Activated naive CD8-positive, alpha-beta T cell treated with anti-CD3 and anti-CD28 coated beads, Interleukin-2, amount 50 U/mL, for 24 hours (primary cell): ENCODE measurements around the gene MLPH.

Experiments
- ATAC-seq: fragments of 150-1000 bp; cut with Tn5 transposase; one replicate; pipeline ENCODE4 v1.10.0; 2021
- DNase-seq: peaks from one replicate; pipeline ENCODE4 v3.0.0; 2021
- H3K27ac Mint-ChIP-seq: one replicate; pipeline ENCODE4 v1.8.0; 2021; ENCODE audit warnings: mild to moderate bottlenecking, mixed read lengths
- H3K27me3 Mint-ChIP-seq: one replicate; pipeline ENCODE4 v1.8.0; 2021; ENCODE audit warnings: mixed read lengths
- H3K36me3 Mint-ChIP-seq: one replicate; pipeline ENCODE4 v1.8.0; 2021; ENCODE audit warnings: low read depth, mixed read lengths
- H3K4me1 Mint-ChIP-seq: one replicate; pipeline ENCODE4 v1.8.0; 2021; ENCODE audit warnings: mixed read lengths
- H3K4me3 Mint-ChIP-seq: one replicate; pipeline ENCODE4 v1.8.0; 2021; ENCODE audit warnings: mild to moderate bottlenecking, moderate library complexity, mixed read lengths
- H3K9me3 Mint-ChIP-seq: one replicate; pipeline ENCODE4 v1.8.0; 2021; ENCODE audit warnings: mixed read lengths

Gene MLPH

DNA sequence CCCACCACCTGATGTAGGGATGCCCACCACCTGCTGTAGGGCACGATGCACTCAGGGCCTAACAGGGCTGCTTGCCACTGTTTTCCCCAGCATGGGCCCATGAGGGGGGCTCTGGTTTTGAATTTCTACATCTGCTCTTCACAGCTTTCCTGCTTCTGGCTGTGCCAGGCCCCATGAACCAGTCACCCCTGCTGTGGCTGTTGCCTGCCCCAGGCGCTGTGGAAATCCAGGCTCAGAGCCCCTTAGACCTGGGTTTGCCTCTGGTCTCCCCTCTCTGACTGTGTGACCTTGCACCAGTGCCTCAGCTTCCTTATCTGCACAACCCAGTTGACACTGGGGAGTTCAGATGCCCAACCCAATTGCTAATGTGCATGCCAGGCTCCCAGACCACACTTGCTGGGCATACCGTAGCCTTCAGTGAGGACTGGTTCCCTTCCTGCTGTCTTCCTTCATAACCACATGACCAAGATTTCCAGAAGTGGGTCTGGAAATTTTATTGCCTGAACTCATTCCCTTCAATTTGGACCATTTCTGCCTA is 6.0 kb upstream of the MLPH start:
- H3K4me1 Mint-ChIP-seq, result peaks cover 2% of the 10 kb centered on the region
- H3K9me3 Mint-ChIP-seq, result no peaks in the 10 kb centered on the region
- DNase-seq, result no peak
- no peaks in the 10 kb centered on the region for H3K36me3 Mint-ChIP-seq
- H3K27me3 Mint-ChIP-seq, result peaks cover 50% of the 10 kb centered on the region
- H3K4me3 Mint-ChIP-seq, result no peak overlapping the region
- H3K27ac Mint-ChIP-seq, result no peak overlapping the region
- ATAC-seq, result no peak

DNA sequence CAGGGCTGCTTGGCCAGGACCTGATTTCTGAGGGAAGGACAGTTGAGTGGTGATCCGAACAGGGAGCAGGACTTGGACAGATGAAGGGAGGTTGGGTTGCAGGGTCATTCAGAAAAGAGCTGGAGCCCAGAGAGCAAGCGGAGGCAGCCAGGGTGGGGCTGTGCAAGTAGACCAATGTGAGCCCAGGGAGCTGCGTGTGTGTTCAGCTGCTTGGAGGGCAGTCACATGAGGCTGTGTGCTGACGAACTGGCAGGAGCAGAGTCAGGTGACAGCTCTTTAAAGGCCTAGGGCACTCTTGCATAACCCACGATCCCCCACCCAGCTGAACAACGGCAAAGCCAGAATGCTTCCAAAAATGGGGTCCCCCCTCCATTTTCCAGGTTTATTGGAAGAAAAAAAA is 4.6 kb upstream of the MLPH start:
- Mint-ChIP-seq H3K36me3 (no peaks in the 10 kb centered on the region), H3K4me1 (no peaks in the 10 kb centered on the region), H3K4me3 (no peak overlapping the region), H3K27ac (no peak overlapping the region), H3K9me3 (no peaks in the 10 kb centered on the region), H3K27me3 (peaks cover 47% of the 10 kb centered on the region)
- no peak for ATAC-seq
- DNase-seq, result no peak

DNA sequence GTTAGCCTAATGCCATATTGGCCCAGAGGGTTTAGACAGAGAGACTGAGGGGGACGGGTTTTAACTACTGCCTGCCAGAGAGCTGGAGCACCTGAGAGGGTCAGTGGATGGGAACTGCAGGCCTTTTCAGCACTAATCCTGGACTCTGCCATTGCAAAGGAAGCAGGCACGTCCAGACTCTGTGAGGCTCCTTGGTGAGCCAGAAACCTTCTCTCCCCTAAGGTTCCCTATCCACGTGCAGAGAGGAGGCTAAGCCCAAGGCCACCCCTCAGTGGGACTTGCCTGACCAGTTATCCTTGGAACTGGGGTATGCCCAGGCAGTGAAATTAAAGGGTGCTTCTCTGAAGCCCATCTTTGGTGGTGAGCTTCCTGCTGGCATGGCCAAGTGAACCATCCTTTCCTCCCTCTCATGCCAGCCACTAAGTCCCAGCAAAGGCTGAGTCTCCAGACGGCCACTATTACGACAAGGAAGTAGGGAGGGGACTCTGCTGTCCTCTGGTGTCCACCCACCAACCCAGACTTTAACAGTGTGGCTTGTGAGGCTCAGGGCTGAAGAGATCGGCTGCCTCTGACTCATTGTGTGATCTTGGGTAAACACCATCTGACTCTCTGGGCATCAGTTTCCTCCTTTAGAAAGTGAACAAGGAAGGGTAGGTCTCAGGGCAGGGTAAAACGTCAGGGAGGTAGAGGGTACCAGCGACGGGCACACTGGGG is 3.9 kb upstream of the MLPH start:
- no peak overlapping the region for H3K27ac Mint-ChIP-seq
- ATAC-seq (no peak), DNase-seq (no peak)
- peaks cover 48% of the 10 kb centered on the region for H3K27me3 Mint-ChIP-seq
- H3K9me3 Mint-ChIP-seq, result no peaks in the 10 kb centered on the region
- no peaks in the 10 kb centered on the region for H3K4me1 Mint-ChIP-seq
- no peaks in the 10 kb centered on the region for H3K36me3 Mint-ChIP-seq
- H3K4me3 Mint-ChIP-seq, result no peak overlapping the region

DNA sequence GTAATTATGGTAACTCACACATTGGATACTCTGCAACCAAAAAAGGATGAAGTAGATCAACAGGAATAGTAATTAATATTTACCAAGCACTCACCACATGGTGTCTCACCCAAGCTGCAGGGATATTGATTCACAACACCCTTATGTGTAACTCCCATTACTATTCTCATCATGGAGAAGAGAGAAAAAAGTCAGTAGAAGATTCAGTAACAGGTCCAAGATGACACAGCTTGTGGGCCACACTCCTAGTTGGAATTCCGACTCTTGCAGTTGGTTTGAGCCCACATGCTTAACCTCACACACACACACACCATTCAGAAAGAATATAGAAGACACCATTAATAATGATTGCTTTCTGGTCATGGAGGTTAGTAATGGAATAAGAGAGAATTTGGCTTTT is 1.7 kb upstream of the MLPH start:
- H3K4me1 Mint-ChIP-seq, result no peaks in the 10 kb centered on the region
- H3K27ac Mint-ChIP-seq, result no peak overlapping the region
- H3K36me3 Mint-ChIP-seq, result no peaks in the 10 kb centered on the region
- peaks cover 63% of the 10 kb centered on the region for H3K27me3 Mint-ChIP-seq
- no peak for ATAC-seq
- DNase-seq, result no peak
- no peaks in the 10 kb centered on the region for H3K9me3 Mint-ChIP-seq
- H3K4me3 Mint-ChIP-seq, result no peak overlapping the region

DNA sequence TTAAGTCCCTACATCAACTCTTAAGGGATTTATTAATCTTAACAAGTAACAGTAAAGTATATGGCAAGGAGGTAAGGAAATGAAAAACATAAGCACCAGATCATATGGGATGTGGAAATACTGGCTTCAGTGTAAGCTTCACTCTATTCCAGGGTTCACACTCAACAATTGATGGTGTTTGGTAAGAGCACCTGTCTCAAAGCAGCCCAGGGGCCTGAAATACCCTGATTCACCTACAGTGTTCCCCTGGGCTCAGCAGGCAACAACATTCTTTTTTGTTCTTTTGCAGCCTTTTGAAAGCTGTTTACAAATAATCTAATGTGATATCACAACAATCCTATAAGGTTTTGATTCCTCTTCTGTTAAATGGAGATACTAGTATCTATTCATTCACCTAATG is 1.2 kb upstream of the MLPH start:
- no peaks in the 10 kb centered on the region for H3K4me1 Mint-ChIP-seq
- no peak overlapping the region for H3K4me3 Mint-ChIP-seq
- no peak overlapping the region for H3K27ac Mint-ChIP-seq
- H3K27me3 Mint-ChIP-seq, result peaks cover 61% of the 10 kb centered on the region
- ATAC-seq, result no peak
- H3K36me3 Mint-ChIP-seq, result no peaks in the 10 kb centered on the region
- no peak for DNase-seq
- peaks cover 4% of the 10 kb centered on the region for H3K9me3 Mint-ChIP-seq

DNA sequence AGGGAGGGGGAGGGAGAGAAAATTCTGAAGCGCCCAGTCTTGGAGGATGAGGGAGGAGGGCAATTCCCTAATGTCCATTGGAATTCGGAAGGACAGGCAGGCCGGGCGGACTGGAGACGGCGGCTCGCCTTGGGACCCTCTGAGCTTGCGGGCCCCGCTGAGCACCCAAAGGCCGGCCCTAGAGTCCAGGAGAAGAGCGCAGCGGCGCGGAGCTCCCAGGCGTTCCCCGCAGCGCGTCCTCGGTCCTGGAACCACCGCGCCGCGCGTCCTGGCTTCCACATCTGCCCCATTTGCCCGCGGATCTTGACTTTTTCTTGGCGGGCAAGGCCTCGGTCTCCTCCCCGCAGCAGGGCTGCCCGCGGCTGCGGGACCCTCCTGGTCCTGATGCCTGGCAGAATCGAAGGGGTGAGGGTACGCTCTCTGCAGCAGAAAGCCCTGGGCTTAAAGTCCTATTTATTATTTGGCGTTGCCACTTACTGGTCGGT is 675 bp upstream of the MLPH start:
- Mint-ChIP-seq H3K36me3 (peaks cover under 1% of the 10 kb centered on the region), H3K4me3 (no peak overlapping the region), H3K27me3 (peaks cover 61% of the 10 kb centered on the region), H3K9me3 (peaks cover 9% of the 10 kb centered on the region), H3K4me1 (no peaks in the 10 kb centered on the region), H3K27ac (no peak overlapping the region)
- ATAC-seq, result no peak
- DNase-seq, result no peak

DNA sequence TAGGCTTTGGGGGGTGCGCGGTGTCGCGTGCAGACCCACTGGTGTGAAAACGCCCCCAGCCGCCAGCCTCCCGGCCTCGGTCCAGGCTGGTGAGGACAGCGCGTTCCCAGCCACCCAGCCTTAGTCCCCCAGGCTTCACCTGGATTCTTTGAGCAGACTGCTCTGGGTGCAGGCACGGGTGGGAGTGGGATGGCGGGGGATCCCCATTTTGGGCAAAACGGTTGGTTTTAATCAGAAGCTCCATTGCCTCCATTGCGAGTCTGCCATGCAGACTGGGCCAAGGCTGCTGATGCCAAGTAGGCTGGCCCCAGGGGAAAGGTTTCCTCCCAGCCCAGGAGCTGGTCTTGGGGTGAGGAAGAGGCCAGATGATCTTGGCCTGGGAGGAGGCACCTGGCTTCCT is 445 bp downstream of the MLPH start:
- peaks cover 17% of the 10 kb centered on the region for H3K9me3 Mint-ChIP-seq
- no peaks in the 10 kb centered on the region for H3K4me1 Mint-ChIP-seq
- no peak for DNase-seq
- H3K36me3 Mint-ChIP-seq, result peaks cover 7% of the 10 kb centered on the region
- no peak overlapping the region for H3K27ac Mint-ChIP-seq
- peaks cover 61% of the 10 kb centered on the region for H3K27me3 Mint-ChIP-seq
- ATAC-seq, result no peak
- no peak overlapping the region for H3K4me3 Mint-ChIP-seq

DNA sequence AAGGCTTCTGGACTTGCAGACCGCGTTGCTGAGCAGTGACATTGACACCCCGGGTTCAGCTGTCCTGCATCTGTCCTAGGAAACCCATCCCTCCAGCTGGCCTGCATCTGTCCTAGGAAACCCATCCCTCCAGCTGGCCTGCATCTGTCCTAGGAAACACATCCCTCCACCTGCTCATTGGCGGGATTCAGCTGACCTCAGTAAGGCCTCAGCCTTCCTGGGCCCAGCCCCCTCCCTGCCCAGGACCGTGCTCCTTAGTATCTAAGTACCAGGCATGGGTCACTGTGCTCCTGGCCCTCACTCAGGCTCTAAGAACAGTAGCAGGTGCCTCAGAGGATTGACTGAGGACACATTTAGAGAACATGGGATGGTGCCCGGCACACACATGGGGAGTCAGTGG is 1.2 kb downstream of the MLPH start:
- peaks cover 17% of the 10 kb centered on the region for H3K9me3 Mint-ChIP-seq
- H3K4me3 Mint-ChIP-seq, result no peak overlapping the region
- H3K27ac Mint-ChIP-seq, result no peak overlapping the region
- peaks cover 62% of the 10 kb centered on the region for H3K27me3 Mint-ChIP-seq
- DNase-seq, result no peak
- peaks cover 7% of the 10 kb centered on the region for H3K36me3 Mint-ChIP-seq
- no peaks in the 10 kb centered on the region for H3K4me1 Mint-ChIP-seq
- no peak for ATAC-seq

DNA sequence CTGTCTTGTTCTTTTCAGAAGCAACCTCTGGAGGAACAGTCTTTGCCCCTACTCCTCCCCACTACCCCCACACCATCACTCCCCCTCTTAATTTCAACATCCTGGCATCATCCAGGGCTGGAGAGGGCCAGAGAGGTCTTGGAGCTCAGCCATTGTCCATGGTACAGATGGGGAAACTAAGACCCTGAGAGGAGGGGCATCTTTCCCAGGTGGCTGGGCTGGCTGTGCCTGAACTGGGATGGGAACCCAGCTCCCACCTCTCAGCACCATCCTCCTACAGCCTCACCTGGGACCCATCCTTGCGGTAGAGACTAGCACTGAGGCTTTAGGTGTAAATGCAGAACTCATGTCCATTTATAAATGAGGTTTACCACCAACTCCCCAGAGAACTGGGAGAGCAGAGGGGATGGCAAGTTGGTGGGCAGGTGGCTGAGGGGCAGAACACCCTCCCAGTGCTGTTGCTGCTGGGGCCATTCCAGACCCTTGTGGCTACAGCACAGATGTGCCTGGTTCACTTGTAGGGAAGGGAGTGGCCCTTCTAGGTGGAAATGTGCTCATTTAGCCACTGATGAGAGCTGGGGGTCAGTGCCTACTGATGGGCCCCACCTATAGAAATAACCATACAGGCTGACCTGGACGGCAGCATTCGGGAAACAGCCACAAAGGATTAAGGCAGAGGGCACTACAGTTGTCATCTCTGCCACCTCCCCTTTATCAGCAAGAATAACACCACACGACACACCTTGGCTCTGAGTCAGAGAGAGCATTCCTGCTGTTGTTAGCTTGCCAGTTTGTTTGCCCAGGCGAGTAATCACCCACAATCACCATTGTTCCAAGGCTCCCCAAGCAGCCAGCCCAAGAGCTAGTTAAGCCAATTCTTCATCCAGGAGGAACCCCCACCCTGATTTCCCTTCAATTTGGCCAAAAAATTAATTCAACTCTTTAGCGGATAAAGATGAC is 2.1 kb downstream of the MLPH start:
- H3K36me3 Mint-ChIP-seq, result peaks cover 7% of the 10 kb centered on the region
- H3K27me3 Mint-ChIP-seq, result peaks cover 59% of the 10 kb centered on the region
- no peak for ATAC-seq
- H3K4me3 Mint-ChIP-seq, result no peak overlapping the region
- H3K9me3 Mint-ChIP-seq, result peaks cover 17% of the 10 kb centered on the region
- H3K4me1 Mint-ChIP-seq, result no peaks in the 10 kb centered on the region
- H3K27ac Mint-ChIP-seq, result no peak overlapping the region
- DNase-seq, result no peak

DNA sequence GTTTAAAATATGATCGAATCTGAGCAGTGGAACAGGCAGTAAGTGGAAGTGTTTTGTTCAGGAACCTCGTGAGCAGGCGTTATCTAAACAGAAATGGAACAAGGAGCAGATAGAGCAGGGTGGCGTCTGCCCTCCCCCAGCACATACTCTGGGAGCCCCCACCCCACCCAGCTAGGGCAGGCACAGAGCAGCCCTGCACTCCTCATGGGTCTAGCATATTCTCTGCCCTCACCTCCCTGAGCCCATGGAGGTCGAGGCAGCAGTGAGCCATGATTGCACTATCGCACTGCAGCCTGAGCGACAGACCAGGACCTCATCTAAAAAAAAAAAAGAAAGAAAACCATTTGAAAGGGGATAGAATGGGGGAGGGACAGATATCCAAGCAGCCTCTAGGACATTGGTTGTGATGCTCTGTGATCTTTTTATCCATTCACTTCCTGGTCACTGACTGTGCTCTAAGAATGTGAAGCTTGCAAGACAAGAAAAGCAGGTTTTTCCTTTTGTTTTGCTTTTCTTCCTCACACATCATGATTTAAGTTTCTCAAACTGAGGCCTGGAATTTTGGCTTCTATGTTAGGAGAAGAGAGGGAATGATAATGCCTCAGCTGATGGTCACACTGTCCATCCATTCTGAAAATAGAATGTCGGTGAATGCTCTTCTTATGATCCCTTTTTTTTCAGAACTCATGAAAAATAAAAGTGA is 3.1 kb downstream of the MLPH start:
- no peak for DNase-seq
- H3K27me3 Mint-ChIP-seq, result peaks cover 58% of the 10 kb centered on the region
- H3K27ac Mint-ChIP-seq, result no peak overlapping the region

DNA sequence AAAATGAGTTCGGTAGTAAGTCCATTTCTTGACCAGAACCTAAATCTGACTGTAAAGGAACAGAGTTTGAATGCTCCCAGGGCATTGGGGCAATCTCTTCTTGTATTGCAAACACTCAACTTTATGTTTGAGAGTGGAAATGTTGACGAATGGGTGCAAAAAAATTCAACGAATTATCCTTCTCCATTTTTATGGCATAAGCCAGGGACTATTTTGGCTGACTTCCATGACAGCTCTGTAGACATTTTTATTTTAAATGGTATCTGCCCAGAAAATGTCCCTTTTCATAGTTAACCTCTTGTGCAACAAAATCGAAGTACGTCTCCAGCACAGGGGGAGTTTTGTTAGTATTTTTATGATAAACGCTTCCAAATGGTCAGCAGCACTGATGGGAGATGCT is 3.7 kb downstream of the MLPH start:
- H3K9me3 Mint-ChIP-seq, result peaks cover 17% of the 10 kb centered on the region
- H3K4me3 Mint-ChIP-seq, result no peak overlapping the region
- no peaks in the 10 kb centered on the region for H3K4me1 Mint-ChIP-seq
- H3K27me3 Mint-ChIP-seq, result peaks cover 54% of the 10 kb centered on the region
- peaks cover 7% of the 10 kb centered on the region for H3K36me3 Mint-ChIP-seq
- no peak overlapping the region for H3K27ac Mint-ChIP-seq
- no peak for DNase-seq
- ATAC-seq, result no peak

More for the DNA sequence above, 3.1 kb downstream of the MLPH start:
- H3K9me3 Mint-ChIP-seq, result peaks cover 17% of the 10 kb centered on the region
- H3K4me1 Mint-ChIP-seq, result no peaks in the 10 kb centered on the region
- H3K4me3 Mint-ChIP-seq, result no peak overlapping the region
- ATAC-seq, result no peak
- peaks cover 7% of the 10 kb centered on the region for H3K36me3 Mint-ChIP-seq

DNA sequence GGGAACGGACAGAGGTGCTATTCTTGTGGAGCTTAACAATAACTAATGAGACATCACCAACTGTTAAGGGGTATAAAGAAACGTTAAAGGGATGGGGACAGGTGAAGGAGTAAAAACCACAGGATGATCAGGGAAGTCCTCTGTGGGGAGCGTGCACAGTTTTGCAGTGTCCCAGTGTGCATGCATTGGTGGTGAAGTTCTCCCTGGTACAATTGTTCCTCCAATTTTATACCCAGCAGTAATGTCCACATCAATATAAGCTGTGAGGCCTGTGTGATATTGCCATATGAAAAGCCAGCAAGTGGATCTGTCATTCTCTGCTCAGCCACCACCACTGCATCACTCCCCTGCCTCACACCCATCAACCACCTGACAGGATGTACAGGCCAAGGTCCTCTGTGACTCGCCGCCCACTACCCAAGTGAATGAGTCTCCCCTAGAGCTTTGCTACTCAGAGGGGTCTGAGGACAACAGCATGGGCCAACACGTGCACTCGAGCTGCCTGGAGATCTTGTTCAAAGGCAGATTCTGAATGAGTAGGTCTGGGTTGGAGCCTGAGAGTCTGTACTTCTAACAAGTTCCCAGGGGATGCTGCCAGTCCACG is 4.6 kb downstream of the MLPH start:
- peaks cover 50% of the 10 kb centered on the region for H3K27me3 Mint-ChIP-seq
- H3K36me3 Mint-ChIP-seq, result peaks cover 7% of the 10 kb centered on the region
- DNase-seq, result no peak
- no peaks in the 10 kb centered on the region for H3K4me1 Mint-ChIP-seq
- no peak overlapping the region for H3K27ac Mint-ChIP-seq
- H3K4me3 Mint-ChIP-seq, result no peak overlapping the region
- H3K9me3 Mint-ChIP-seq, result peaks cover 17% of the 10 kb centered on the region
- ATAC-seq, result no peak

DNA sequence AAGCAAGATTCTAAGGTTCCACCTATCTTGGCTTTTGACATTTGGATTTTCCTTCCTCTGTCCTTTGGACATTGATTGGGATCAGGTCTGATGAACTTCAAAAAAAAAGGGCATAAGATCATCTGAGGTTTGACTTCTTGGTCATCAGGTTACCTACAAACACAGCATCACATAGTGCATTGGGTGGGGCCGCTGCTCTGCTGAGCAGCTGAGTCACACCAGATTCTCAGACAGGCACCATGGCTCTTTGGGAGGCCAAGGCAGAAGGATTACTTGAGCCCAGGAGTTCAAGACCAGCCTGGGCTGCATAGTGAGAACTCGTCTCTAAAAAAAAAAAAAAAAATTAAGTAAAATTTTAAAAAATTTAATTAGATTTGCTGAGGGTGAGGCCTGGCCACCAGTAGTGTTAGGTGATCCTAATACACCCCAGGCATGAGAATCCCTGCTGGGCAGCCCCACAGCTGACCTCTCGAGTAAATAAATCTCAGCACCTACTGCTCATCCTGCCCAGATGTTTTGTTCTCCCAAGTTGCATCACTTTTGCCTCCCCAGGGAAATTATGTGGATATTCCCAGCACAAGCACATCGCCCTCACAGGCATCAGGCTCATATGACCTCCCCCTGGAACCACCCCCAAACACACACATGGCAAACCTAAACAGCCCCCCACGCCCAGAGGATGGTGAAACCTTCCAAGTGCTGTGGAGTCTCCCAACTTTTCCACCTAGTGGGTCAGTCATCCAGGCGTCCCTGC is 5.3 kb downstream of the MLPH start:
- ATAC-seq (no peak), DNase-seq (no peak)
- H3K9me3 Mint-ChIP-seq, result peaks cover 17% of the 10 kb centered on the region
- peaks cover 7% of the 10 kb centered on the region for H3K36me3 Mint-ChIP-seq
- no peaks in the 10 kb centered on the region for H3K4me1 Mint-ChIP-seq
- no peak overlapping the region for H3K4me3 Mint-ChIP-seq
- peaks cover 48% of the 10 kb centered on the region for H3K27me3 Mint-ChIP-seq
- H3K27ac Mint-ChIP-seq, result no peak overlapping the region
